H9 (cell line): Measurements from ENCODE around the gene ACSBG1. TPM values are rescaled to one million over a fixed set of nuclear protein-coding genes. Genes with fewer than 3 reads are reported as not detected.

Experiments used
- DNase-seq: peaks from one replicate; pipeline ENCODE4 v3.0.0-alpha.2; 2017
- H2AFZ ChIP-seq: one replicate; pipeline ENCODE4 v1.6.1; 2013; ENCODE audit warnings: mild to moderate bottlenecking, low read length, control low read depth, moderate library complexity
- H2AK5ac ChIP-seq: 2 replicates; pipeline ENCODE4 v1.6.1; 2013; ENCODE audit warnings: low read length, control low read depth, mixed read lengths; ENCODE audit not compliant: insufficient read length
- H2BK120ac ChIP-seq: one replicate; pipeline ENCODE4 v1.6.1; 2013; ENCODE audit warnings: low read depth, mild to moderate bottlenecking, low read length, control low read depth, inconsistent platforms; ENCODE audit not compliant: poor library complexity, severe bottlenecking
- H2BK12ac ChIP-seq: 2 replicates; pipeline ENCODE4 v1.6.1; 2013; ENCODE audit warnings: low read length, control low read depth, mixed read lengths, low read depth; ENCODE audit not compliant: insufficient read length
- H2BK15ac ChIP-seq: 2 replicates; pipeline ENCODE4 v1.6.1; 2013; ENCODE audit warnings: low read depth, low read length, control low read depth
- H2BK20ac ChIP-seq: one replicate; pipeline ENCODE4 v1.6.1; 2013; ENCODE audit warnings: low read depth, mild to moderate bottlenecking, low read length, control low read depth, inconsistent platforms; ENCODE audit not compliant: poor library complexity, severe bottlenecking
- H2BK5ac ChIP-seq: 2 replicates; pipeline ENCODE4 v1.6.1; 2013; ENCODE audit warnings: low read length, control low read depth, mixed read lengths; ENCODE audit not compliant: insufficient read length
- H3K14ac ChIP-seq: 2 replicates; pipeline ENCODE4 v1.6.1; 2013; ENCODE audit warnings: low read length, control low read depth; ENCODE audit not compliant: insufficient read depth
- H3K18ac ChIP-seq: 2 replicates; pipeline ENCODE4 v1.6.1; 2013; ENCODE audit warnings: low read depth, mild to moderate bottlenecking, mixed read lengths, low read length, control low read depth; ENCODE audit not compliant: insufficient read length
- H3K23ac ChIP-seq: 2 replicates; pipeline ENCODE4 v1.6.1; 2013; ENCODE audit warnings: low read length, control low read depth, mixed read lengths, low read depth; ENCODE audit not compliant: insufficient read length
- H3K23me2 ChIP-seq: 2 replicates; pipeline ENCODE4 v1.6.1; 2013; ENCODE audit warnings: low read depth, mild to moderate bottlenecking, mixed read lengths, low read length, control low read depth; ENCODE audit not compliant: insufficient read length, poor library complexity, severe bottlenecking
- H3K27ac ChIP-seq: 2 replicates; pipeline ENCODE4 v1.5.1; 2013; ENCODE audit warnings: low read length, control low read depth, mixed read lengths, low read depth; ENCODE audit not compliant: insufficient read length
- H3K27me3 ChIP-seq: 2 replicates; pipeline ENCODE4 v1.6.1; 2013; ENCODE audit warnings: low read length, control low read depth, inconsistent platforms; ENCODE audit not compliant: insufficient read depth
- H3K4ac ChIP-seq: 2 replicates; pipeline ENCODE4 v1.6.1; 2013; ENCODE audit warnings: low read depth, mild to moderate bottlenecking, control low read depth, inconsistent platforms, low read length, moderate library complexity
- H3K4me1 ChIP-seq: 2 replicates; pipeline ENCODE4 v1.6.1; 2013; ENCODE audit warnings: low read length, control low read depth, inconsistent platforms; ENCODE audit not compliant: insufficient read depth
- H3K4me2 ChIP-seq: 2 replicates; pipeline ENCODE4 v1.6.1; 2013; ENCODE audit warnings: low read length, control low read depth, mixed read lengths; ENCODE audit not compliant: insufficient read length, insufficient read depth
- H3K56ac ChIP-seq: 2 replicates; pipeline ENCODE4 v1.6.1; 2013; ENCODE audit warnings: low read depth, mild to moderate bottlenecking, mixed read lengths, low read length, control low read depth; ENCODE audit not compliant: insufficient read length
- H3K79me1 ChIP-seq: 2 replicates; pipeline ENCODE4 v1.6.1; 2013; ENCODE audit warnings: low read depth, mild to moderate bottlenecking, moderate library complexity, low read length, control low read depth, inconsistent platforms; ENCODE audit not compliant: insufficient read depth, poor library complexity, severe bottlenecking
- H3K79me2 ChIP-seq: 2 replicates; pipeline ENCODE4 v1.6.1; 2013; ENCODE audit warnings: low read length, control low read depth, inconsistent platforms; ENCODE audit not compliant: insufficient read depth
- H3K9ac ChIP-seq: 2 replicates; pipeline ENCODE4 v1.6.1; 2013; ENCODE audit warnings: low read length, control low read depth, mixed read lengths; ENCODE audit not compliant: insufficient read length; ENCODE audit errors: extremely low read depth
- H3K9me3 ChIP-seq: one replicate; pipeline ENCODE4 v1.6.1; 2013; ENCODE audit warnings: low read depth, low read length, inconsistent platforms; ENCODE audit not compliant: control insufficient read depth
- H3T11ph ChIP-seq: one replicate; pipeline ENCODE4 v1.6.1; 2013; ENCODE audit warnings: mild to moderate bottlenecking, low read length, control low read depth, inconsistent platforms
- H4K20me1 ChIP-seq: one replicate; pipeline ENCODE4 v1.6.1; 2013; ENCODE audit not compliant: control insufficient read depth, insufficient read length, insufficient read depth
- H4K5ac ChIP-seq: 2 replicates; pipeline ENCODE4 v1.6.1; 2013; ENCODE audit warnings: low read depth, mild to moderate bottlenecking, mixed read lengths, low read length, control low read depth; ENCODE audit not compliant: insufficient read length
- H4K8ac ChIP-seq: replicated peaks from 2 replicates; pipeline ENCODE4 v1.6.1; 2013; ENCODE audit warnings: low read length, control low read depth, mixed read lengths, low read depth; ENCODE audit not compliant: insufficient read length
- H4K91ac ChIP-seq: 2 replicates; pipeline ENCODE4 v1.6.1; 2013; ENCODE audit warnings: low read depth, mild to moderate bottlenecking, moderate library complexity, mixed read lengths, low read length, control low read depth; ENCODE audit not compliant: insufficient read length
- H3K27ac Mint-ChIP-seq, 3 experiments: 2 replicates in 2 of 3; 3 replicates in 1 of 3; pipeline ENCODE4 v1.8.0; 2020 to 2021; ENCODE audit warnings: mixed read lengths in 3 of 3, mild to moderate bottlenecking in 1 of 3, moderate library complexity in 1 of 3
- H3K27me3 Mint-ChIP-seq: 2 replicates; pipeline ENCODE4 v1.8.0; 2021; ENCODE audit warnings: low read depth, mild to moderate bottlenecking, moderate library complexity, mixed read lengths
- H3K36me3 Mint-ChIP-seq, 3 experiments: 2 replicates in 2 of 3; 3 replicates in 1 of 3; pipeline ENCODE4 v1.8.0; 2020 to 2021; ENCODE audit warnings: low read depth in 3 of 3, mixed read lengths in 3 of 3; ENCODE audit not compliant: insufficient read depth in 1 of 3
- H3K4me1 Mint-ChIP-seq, 2 experiments: 2 replicates each; pipeline ENCODE4 v1.8.0; 2020; ENCODE audit warnings: mixed read lengths in 2 of 2
- H3K4me3 Mint-ChIP-seq, 2 experiments: 2 replicates in 1 of 2; 3 replicates in 1 of 2; pipeline ENCODE4 v1.8.0; 2020 to 2021; ENCODE audit warnings: mild to moderate bottlenecking in 2 of 2, mixed read lengths in 2 of 2, moderate library complexity in 1 of 2
- H3K9me3 Mint-ChIP-seq, 2 experiments: 2 replicates in 1 of 2; 3 replicates in 1 of 2; pipeline ENCODE4 v1.8.0; 2020; ENCODE audit warnings: mild to moderate bottlenecking in 2 of 2, mixed read lengths in 2 of 2, moderate library complexity in 1 of 2
- WGBS: extraction: QIAGEN DNeasy Blood & Tissue Kit; methylation state at CpG from one replicate; pipeline ENCODE4 v1.1.7; 2013; ENCODE audit warnings: missing lambda C conversion rate, low lambda C conversion rate, mixed read lengths; ENCODE audit not compliant: insufficient read length; ENCODE audit errors: extremely low coverage; 5-methylcytosine and 5-hydroxymethylcytosine counted together
- total RNA-seq: library from RNA; stranded (reverse); gene quantifications from 2 replicates; pipeline ENCODE4 v1.2.1, GENCODE V29; 2021
- TF ChIP-seq, protein P1 (sequence below): fragments of 200-600 bp; sonication (generic); conservative IDR thresholded peaks from 3 replicates; pipeline ENCODE4 v1.8.0; 2021; ENCODE audit warnings: antibody characterized with exemption, mild to moderate bottlenecking

Gene ACSBG1
- total RNA-seq, 1 experiment from 2014 or later, result 2.2 TPM

DNA sequence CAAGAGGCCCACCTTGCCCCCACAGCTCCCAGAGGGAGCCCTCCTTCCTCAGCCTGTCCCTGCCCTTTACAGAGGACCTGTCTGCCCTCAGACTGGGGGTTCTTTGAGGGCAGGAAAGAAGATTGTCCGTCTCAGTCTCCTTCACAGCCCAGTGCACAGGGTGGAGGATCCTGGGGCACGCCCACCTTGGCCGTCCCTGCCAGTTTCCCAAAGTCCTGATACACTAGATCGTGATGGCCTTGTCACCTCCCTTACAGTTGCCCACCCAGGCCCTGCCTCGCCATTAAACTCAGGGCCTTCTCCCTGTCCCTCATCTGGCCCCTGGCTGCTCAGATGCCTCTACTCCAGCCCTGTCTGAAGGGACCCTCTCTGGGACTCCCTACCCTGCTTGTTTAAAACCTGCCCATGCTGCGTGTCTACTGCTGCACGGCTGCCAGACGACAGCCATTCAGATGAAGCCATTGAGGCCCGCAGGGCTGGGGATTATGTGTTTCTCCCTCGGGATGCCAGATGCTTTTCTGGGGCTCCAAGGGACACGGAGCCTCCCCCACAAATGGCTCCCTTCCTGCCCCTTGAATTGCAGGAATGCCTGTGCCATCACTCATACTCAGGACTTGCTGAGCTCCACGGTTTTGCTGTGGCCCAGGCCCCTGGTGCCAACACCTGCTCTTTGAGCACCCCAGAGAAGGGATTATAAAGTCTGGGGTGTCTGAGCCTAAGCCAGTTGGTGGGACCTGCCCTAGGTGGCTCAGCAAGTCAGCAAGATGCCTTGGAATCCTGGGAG lies 27.8 kb downstream of the ACSBG1 start:
- H3K23ac ChIP-seq, result no peak overlapping the region
- no peaks in the 10 kb centered on the region for H3K4me1 ChIP-seq
- H3K4me1 Mint-ChIP-seq, result peaks cover 6 to 7% of the 10 kb centered on the region in 2 experiments; a peak in 3 of 4 replicates
- no peak for DNase-seq
- no peaks in the 10 kb centered on the region for H3K36me3 Mint-ChIP-seq
- H4K91ac ChIP-seq, result peak overlapping the region; percentile 71
- H3K79me1 ChIP-seq, result no peaks in the 10 kb centered on the region
- no peak overlapping the region for H2AK5ac ChIP-seq
- TF ChIP-seq, protein P1, sequence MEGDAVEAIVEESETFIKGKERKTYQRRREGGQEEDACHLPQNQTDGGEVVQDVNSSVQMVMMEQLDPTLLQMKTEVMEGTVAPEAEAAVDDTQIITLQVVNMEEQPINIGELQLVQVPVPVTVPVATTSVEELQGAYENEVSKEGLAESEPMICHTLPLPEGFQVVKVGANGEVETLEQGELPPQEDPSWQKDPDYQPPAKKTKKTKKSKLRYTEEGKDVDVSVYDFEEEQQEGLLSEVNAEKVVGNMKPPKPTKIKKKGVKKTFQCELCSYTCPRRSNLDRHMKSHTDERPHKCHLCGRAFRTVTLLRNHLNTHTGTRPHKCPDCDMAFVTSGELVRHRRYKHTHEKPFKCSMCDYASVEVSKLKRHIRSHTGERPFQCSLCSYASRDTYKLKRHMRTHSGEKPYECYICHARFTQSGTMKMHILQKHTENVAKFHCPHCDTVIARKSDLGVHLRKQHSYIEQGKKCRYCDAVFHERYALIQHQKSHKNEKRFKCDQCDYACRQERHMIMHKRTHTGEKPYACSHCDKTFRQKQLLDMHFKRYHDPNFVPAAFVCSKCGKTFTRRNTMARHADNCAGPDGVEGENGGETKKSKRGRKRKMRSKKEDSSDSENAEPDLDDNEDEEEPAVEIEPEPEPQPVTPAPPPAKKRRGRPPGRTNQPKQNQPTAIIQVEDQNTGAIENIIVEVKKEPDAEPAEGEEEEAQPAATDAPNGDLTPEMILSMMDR, result no peak
- no peaks in the 10 kb centered on the region for H3K23me2 ChIP-seq
- H4K8ac ChIP-seq, result no peak overlapping the region
- no peak overlapping the region for H4K5ac ChIP-seq
- H3K9me3 ChIP-seq, result no peaks in the 10 kb centered on the region
- WGBS, result no CpG with 5 or more reads among the region's 12 CpGs
- H3K18ac ChIP-seq, result no peak overlapping the region
- no peak overlapping the region for H3K4me2 ChIP-seq
- H3K4me3 Mint-ChIP-seq, result no peak overlapping the region
- H2BK20ac ChIP-seq, result no peak overlapping the region
- no peak overlapping the region for H2BK5ac ChIP-seq
- H3K14ac ChIP-seq, result peak overlapping the region; percentile 80
- H4K20me1 ChIP-seq, result no peaks in the 10 kb centered on the region
- no peaks in the 10 kb centered on the region for H3K79me2 ChIP-seq
- no peak overlapping the region for H3T11ph ChIP-seq
- H3K9me3 Mint-ChIP-seq, result no peaks in the 10 kb centered on the region
- no peak overlapping the region for H2BK120ac ChIP-seq
- H3K56ac ChIP-seq, result no peak overlapping the region
- H2BK12ac ChIP-seq, result no peak overlapping the region
- peak overlapping the region in 2 of 3 experiments; percentile 57 to 59; a peak in 3 of 7 replicates for H3K27ac Mint-ChIP-seq
- peaks cover 2% of the 10 kb centered on the region for H3K27me3 Mint-ChIP-seq
- no peak overlapping the region for H3K9ac ChIP-seq
- no peaks in the 10 kb centered on the region for H3K27me3 ChIP-seq
- H3K4ac ChIP-seq, result no peak overlapping the region; the same call in 1 of the 2 replicates
- no peak overlapping the region for H2AFZ ChIP-seq
- no peak overlapping the region for H3K27ac ChIP-seq
- H2BK15ac ChIP-seq, result peak overlapping the region; percentile 76; the same call in 1 of the 2 replicates
